CD14-positive monocyte (primary cell): ENCODE data around the gene UBE2Q1. TPM values are rescaled to one million over a fixed set of nuclear protein-coding genes. Genes with fewer than 3 reads are reported as not detected.

Source experiments
- DNase-seq, 3 donors: peaks; one replicate each; pipeline ENCODE4 v3.0.0-alpha.2; 2011 to 2022
- H2AFZ ChIP-seq: 2 replicates; pipeline ENCODE4 v1.6.0; 2012; ENCODE audit warnings: mild to moderate bottlenecking, low read depth, low read length, inconsistent platforms; ENCODE audit not compliant: insufficient read depth, poor library complexity, severe bottlenecking
- H3K27ac ChIP-seq, 2 donors: 1 replicate in 1 of 2; 2 replicates in 1 of 2; pipeline ENCODE4 v1.5.1; 2012 to 2013; ENCODE audit warnings: low read length in 2 of 2, control low read depth in 1 of 2, inconsistent platforms in 1 of 2, low read depth in 1 of 2, mild to moderate bottlenecking in 1 of 2
- H3K27me3 ChIP-seq, 2 donors: one replicate each; pipeline versions ENCODE4 v1.6.0 to v1.6.1; 2011 to 2013; ENCODE audit warnings: low read length in 2 of 2; ENCODE audit not compliant: control insufficient read depth in 2 of 2, insufficient read depth in 2 of 2
- H3K36me3 ChIP-seq, 2 donors: replicated peaks in 1 of 2; 1 replicate in 1 of 2; 2 replicates in 1 of 2; pipeline versions ENCODE4 v1.5.1 to v1.6.1; 2012 to 2013; ENCODE audit warnings: low read length in 2 of 2, control low read depth in 1 of 2, inconsistent platforms in 1 of 2, mild to moderate bottlenecking in 1 of 2; ENCODE audit not compliant: insufficient read depth in 2 of 2, control insufficient read depth in 1 of 2
- H3K4me1 ChIP-seq, 2 donors: 1 replicate in 1 of 2; 2 replicates in 1 of 2; pipeline versions ENCODE4 v1.5.1 to v1.6.1; 2012 to 2013; ENCODE audit warnings: low read length in 2 of 2, control low read depth in 1 of 2, inconsistent platforms in 1 of 2, mild to moderate bottlenecking in 1 of 2, moderate library complexity in 1 of 2; ENCODE audit not compliant: insufficient read depth in 2 of 2, control insufficient read depth in 1 of 2
- H3K4me2 ChIP-seq: replicated peaks from 2 replicates; pipeline ENCODE3; 2012; ENCODE audit warnings: low read length, moderate library complexity, mild to moderate bottlenecking; ENCODE audit not compliant: poor library complexity, severe bottlenecking; ENCODE audit errors: extremely low read depth
- H3K4me3 ChIP-seq, 3 experiments: fragments of 200-600 bp in 1 of 3; sonication (generic) in 1 of 3; replicated peaks in 1 of 3; 1 replicate in 2 of 3; 2 replicates in 1 of 3; pipeline ENCODE4 v1.5.1; 2011 to 2013; ENCODE audit warnings: low read length in 3 of 3, mild to moderate bottlenecking in 3 of 3, control low read depth in 2 of 3, low read depth in 2 of 3, inconsistent platforms in 1 of 3, moderate library complexity in 1 of 3
- H3K79me2 ChIP-seq: 2 replicates; pipeline ENCODE4 v1.6.0; 2012; ENCODE audit warnings: mild to moderate bottlenecking, control low read depth, inconsistent platforms, low read length, moderate library complexity; ENCODE audit not compliant: insufficient read depth
- H3K9ac ChIP-seq: 2 replicates; pipeline ENCODE4 v1.6.0; 2017; ENCODE audit warnings: low read length, mild to moderate bottlenecking; ENCODE audit not compliant: insufficient read depth, poor library complexity, severe bottlenecking
- H3K9me3 ChIP-seq, 2 donors: replicated peaks in 1 of 2; 1 replicate in 1 of 2; 2 replicates in 1 of 2; pipeline versions ENCODE4 v1.5.1 to v1.6.1; 2012 to 2013; ENCODE audit warnings: low read length in 2 of 2, control low read depth in 1 of 2; ENCODE audit not compliant: control insufficient read depth in 1 of 2, insufficient read depth in 1 of 2
- H4K20me1 ChIP-seq: 2 replicates; pipeline ENCODE4 v1.6.0; 2012; ENCODE audit warnings: mild to moderate bottlenecking, low read length, control low read depth, moderate library complexity; ENCODE audit not compliant: insufficient read depth
- H3K27ac Mint-ChIP-seq, 7 donors: one replicate each; pipeline ENCODE4 v1.8.0; 2020; ENCODE audit warnings: mild to moderate bottlenecking in 7 of 7, mixed read lengths in 7 of 7, moderate library complexity in 6 of 7, inconsistent platforms in 2 of 7
- H3K27me3 Mint-ChIP-seq, 3 donors: one replicate each; pipeline ENCODE4 v1.8.0; 2021 to 2022; ENCODE audit warnings: low read depth in 3 of 3, mild to moderate bottlenecking in 3 of 3, mixed read lengths in 3 of 3, moderate library complexity in 3 of 3, inconsistent platforms in 1 of 3
- H3K36me3 Mint-ChIP-seq, 2 donors: one replicate each; pipeline ENCODE4 v1.8.0; 2020; ENCODE audit warnings: mixed read lengths in 2 of 2, inconsistent platforms in 1 of 2, mild to moderate bottlenecking in 1 of 2
- H3K4me1 Mint-ChIP-seq: one replicate; pipeline ENCODE4 v1.8.0; 2020; ENCODE audit warnings: mild to moderate bottlenecking, mixed read lengths
- H3K4me3 Mint-ChIP-seq, 2 donors: one replicate each; pipeline ENCODE4 v1.8.0; 2020; ENCODE audit warnings: mild to moderate bottlenecking in 2 of 2, mixed read lengths in 2 of 2, moderate library complexity in 1 of 2
- H3K9me3 Mint-ChIP-seq, 7 donors: one replicate each; pipeline ENCODE4 v1.8.0; 2020 to 2022; ENCODE audit warnings: mixed read lengths in 7 of 7, mild to moderate bottlenecking in 6 of 7, moderate library complexity in 6 of 7, inconsistent platforms in 2 of 7
- CTCF ChIP-seq: fragments of 200-600 bp; IDR thresholded peaks from one replicate; pipeline ENCODE4 v1.8.0; 2022; ENCODE audit warnings: antibody characterized with exemption, mild to moderate bottlenecking
- WGBS: methylation state at CpG from one replicate; pipeline ENCODE4 v1.1.5; 2013; ENCODE audit warnings: missing lambda C conversion rate; ENCODE audit not compliant: insufficient coverage; 5-methylcytosine and 5-hydroxymethylcytosine counted together
- intact Hi-C, 2 donors: fragments of 100-400 bp; cut with micrococcal nuclease; formaldehyde crosslinking; loops; one replicate each; pipeline versions ENCODE4 v1.15.0 to v1.15.1; 2023
- polyA plus RNA-seq, 3 donors: library from polyadenylated mRNA; depleted of rRNA in 1 of 3; unstranded in 2 of 3; stranded (reverse) in 1 of 3; fragments of 300-500 nt in 2 of 3; fragments of >200 nt in 1 of 3; fragmentation: Illumina TruSeq in 2 of 3; gene quantifications; 1 replicate in 2 of 3; 2 replicates in 1 of 3; pipeline ENCODE4 v1.2.3, GENCODE V29; 2012 to 2021

UBE2Q1 gene
- polyA plus RNA-seq, 3 donors = 6.4 to 22.6 (median 8.4) TPM

DNA sequence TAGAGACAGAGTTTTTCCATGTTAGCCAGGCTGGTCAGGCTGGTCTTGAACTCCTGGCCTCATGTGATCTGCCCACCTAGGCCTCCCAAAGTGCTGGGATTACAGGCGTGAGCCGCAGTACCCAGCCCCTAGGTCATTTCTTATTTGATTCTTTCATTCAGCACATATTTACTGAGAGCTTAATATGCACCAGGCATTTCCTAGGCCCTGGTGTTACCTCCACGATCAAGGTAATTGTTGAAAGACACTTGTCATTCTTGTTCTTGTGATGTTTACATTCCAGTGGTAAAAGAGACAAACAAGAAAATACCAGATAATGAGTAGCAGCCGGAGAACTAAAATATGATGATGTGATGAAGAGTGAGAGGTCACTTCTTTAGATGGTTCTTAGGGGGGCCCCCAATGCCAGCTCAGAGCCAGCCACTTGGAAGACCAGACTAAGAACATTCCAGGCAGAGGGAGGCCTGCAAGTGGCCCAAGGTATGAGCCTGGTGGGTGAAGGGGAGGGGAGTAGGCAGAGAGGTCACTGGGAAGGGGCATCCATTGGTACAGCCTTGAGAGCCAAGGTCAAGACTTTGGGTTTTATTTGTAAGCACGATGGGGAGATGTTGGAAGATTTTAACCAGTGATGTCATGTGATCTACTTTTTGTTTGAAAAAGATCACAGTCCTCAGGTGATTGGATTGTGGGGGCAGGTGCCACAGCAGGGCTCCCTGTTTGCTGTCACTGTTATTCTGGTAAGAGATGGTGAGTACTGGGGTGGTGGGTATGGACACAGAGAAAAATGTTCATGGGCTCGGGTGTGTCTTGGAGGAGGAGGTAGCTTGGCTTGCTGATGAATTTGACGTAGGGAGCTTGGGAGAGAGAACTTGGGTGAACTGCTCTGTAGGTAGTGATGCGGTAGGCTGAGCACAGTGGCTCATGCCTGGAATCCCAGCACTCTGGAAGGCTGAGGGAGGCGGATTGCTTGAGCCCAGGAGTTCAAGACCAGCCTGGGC, 18.7 kb downstream of the UBE2Q1 start:
- no peaks in the 10 kb centered on the region for H4K20me1 ChIP-seq
- no peak for TF ChIP-seq CTCF

DNA sequence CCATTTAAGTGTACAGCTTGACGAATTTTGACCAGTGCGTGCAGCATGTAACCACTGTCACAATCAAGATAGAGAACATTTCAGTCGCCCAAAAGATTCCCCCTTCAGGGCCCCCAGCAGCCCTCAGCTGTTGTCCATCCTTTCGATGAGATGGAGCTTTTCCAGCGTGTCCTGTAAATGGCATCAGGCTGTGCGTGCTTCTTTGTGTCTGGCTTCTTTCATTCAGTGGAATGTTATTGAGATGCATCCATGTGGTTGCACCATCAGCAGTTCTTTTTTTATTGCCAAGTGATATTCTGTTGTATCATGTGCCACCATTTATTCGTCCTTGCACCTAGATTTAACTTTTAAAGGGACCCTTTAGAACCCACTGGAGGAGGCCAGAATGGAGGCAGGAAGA, 21.9 kb downstream of the UBE2Q1 start:
- no peak overlapping the region for H3K4me3 ChIP-seq
- H3K9me3 ChIP-seq = no peaks in the 10 kb centered on the region
- no peak overlapping the region for H3K4me2 ChIP-seq
- intact Hi-C loops = no loop called here
- H3K79me2 ChIP-seq = no peaks in the 10 kb centered on the region
- Mint-ChIP-seq H3K4me1 (no peaks in the 10 kb centered on the region), H3K36me3 (no peaks in the 10 kb centered on the region), H3K4me3 (no peak overlapping the region), H3K9me3 (peaks cover under 1 to 4% (median 2%) of the 10 kb centered on the region in 7 donors), H3K27ac (no peak overlapping the region), H3K27me3 (peaks cover 6 to 20% (median 9%) of the 10 kb centered on the region in 3 donors)
- H3K27me3 ChIP-seq = no peaks in the 10 kb centered on the region
- H2AFZ ChIP-seq = no peak overlapping the region
- no peaks in the 10 kb centered on the region for H4K20me1 ChIP-seq
- no peak overlapping the region for H3K27ac ChIP-seq
- DNase-seq = no peak
- WGBS = 100% methylated on average over 3 of the region's 7 CpGs
- no peaks in the 10 kb centered on the region for H3K4me1 ChIP-seq
- no peak overlapping the region for H3K9ac ChIP-seq
- no peaks in the 10 kb centered on the region for H3K36me3 ChIP-seq
- no peak for TF ChIP-seq CTCF

More for the DNA sequence above, 18.7 kb downstream of the UBE2Q1 start:
- no peaks in the 10 kb centered on the region for H3K27me3 ChIP-seq
- no peaks in the 10 kb centered on the region for H3K36me3 Mint-ChIP-seq
- H3K27ac Mint-ChIP-seq = peak overlapping the region in 1 of 7 donors; percentile 1
- no peak overlapping the region for H3K27ac ChIP-seq
- H3K9me3 Mint-ChIP-seq = peaks cover 0 to 3% (median 0%) of the 10 kb centered on the region in 7 donors
- 94% methylated on average over 6 of the region's 9 CpGs for WGBS
- H3K36me3 ChIP-seq = no peaks in the 10 kb centered on the region
- H3K27me3 Mint-ChIP-seq = peaks cover 9 to 12% (median 11%) of the 10 kb centered on the region in 3 donors
- intact Hi-C loops = no loop called here
- H2AFZ ChIP-seq = no peak overlapping the region
- H3K9ac ChIP-seq = no peak overlapping the region
- DNase-seq = no peak
- H3K4me1 Mint-ChIP-seq = no peaks in the 10 kb centered on the region
- no peak overlapping the region for H3K4me3 ChIP-seq
- no peak overlapping the region for H3K4me3 Mint-ChIP-seq
- H3K4me1 ChIP-seq = no peaks in the 10 kb centered on the region
- no peaks in the 10 kb centered on the region for H3K9me3 ChIP-seq
- no peak overlapping the region for H3K4me2 ChIP-seq
- no peaks in the 10 kb centered on the region for H3K79me2 ChIP-seq
